AG09319 (cell line): ENCODE measurements around the gene SMAD4.

Experiments used
- DNase-seq: peaks from one replicate; pipeline ENCODE4 v3.0.0-alpha.2; 2010; ENCODE audit warnings: low read depth; ENCODE audit errors: extremely low read depth
- TF ChIP-seq, protein P1 (sequence below): IDR thresholded peaks from 2 replicates; pipeline ENCODE4 v1.5.1; 2011; ENCODE audit warnings: low read depth, mild to moderate bottlenecking, inconsistent platforms, low read length, moderate library complexity

SMAD4 gene

GRCh38 chr18:51009072-51009471 is 20.9 kb upstream of the SMAD4 start:
- DNase-seq, result no peak
- TF ChIP-seq, protein P1, sequence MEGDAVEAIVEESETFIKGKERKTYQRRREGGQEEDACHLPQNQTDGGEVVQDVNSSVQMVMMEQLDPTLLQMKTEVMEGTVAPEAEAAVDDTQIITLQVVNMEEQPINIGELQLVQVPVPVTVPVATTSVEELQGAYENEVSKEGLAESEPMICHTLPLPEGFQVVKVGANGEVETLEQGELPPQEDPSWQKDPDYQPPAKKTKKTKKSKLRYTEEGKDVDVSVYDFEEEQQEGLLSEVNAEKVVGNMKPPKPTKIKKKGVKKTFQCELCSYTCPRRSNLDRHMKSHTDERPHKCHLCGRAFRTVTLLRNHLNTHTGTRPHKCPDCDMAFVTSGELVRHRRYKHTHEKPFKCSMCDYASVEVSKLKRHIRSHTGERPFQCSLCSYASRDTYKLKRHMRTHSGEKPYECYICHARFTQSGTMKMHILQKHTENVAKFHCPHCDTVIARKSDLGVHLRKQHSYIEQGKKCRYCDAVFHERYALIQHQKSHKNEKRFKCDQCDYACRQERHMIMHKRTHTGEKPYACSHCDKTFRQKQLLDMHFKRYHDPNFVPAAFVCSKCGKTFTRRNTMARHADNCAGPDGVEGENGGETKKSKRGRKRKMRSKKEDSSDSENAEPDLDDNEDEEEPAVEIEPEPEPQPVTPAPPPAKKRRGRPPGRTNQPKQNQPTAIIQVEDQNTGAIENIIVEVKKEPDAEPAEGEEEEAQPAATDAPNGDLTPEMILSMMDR, result no peak

GRCh38 chr18:51010218-51010617 is 19.8 kb upstream of the SMAD4 start:
- TF ChIP-seq, protein P1, result no peak
- DNase-seq, result no peak

DNA sequence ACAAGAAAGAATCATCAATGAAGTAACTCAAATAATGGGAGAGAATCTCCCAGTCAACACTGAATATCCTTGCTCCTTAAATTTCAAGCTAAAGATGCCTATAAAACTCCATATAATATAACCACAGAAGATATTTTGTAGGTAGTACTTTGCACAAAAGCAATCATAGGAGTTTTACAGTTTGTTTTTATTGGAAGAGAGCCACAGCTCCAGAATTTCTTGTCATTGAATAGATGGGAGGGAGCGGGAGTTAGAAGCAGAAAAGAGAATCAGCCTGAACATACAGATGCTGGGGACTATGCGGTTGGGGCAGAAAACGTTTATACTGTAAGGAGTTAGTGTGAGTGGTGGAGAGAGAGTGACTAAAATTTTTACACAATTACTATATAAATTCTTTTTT is 18.3 kb upstream of the SMAD4 start:
- TF ChIP-seq, protein P1, result no peak
- DNase-seq, result no peak

DNA sequence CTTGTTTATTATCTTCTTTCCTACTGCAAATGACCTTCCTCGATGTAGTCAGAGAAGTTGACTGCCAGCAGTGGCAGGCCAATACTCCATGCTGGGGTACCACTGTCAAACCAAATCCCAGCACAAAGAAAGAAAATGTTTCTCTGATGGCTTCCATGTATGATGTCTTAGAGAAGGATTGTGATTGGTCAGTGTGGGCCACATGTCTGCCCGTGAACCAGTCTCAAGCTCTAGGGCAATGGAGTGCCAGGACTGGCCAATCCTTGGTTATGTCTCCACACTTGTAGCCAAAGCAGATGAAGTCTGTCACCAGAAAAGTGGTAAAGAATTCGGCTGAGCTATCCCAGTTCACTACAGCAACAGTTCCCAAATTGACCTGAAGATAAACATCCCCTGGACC is 17.6 kb upstream of the SMAD4 start:
- DNase-seq, result no peak
- TF ChIP-seq, protein P1, result no peak

- TF ChIP-seq, protein P1, result no peak
- no peak for DNase-seq
Observed at GRCh38 chr18:51013259-51013658, 16.8 kb upstream of the SMAD4 start.

DNA sequence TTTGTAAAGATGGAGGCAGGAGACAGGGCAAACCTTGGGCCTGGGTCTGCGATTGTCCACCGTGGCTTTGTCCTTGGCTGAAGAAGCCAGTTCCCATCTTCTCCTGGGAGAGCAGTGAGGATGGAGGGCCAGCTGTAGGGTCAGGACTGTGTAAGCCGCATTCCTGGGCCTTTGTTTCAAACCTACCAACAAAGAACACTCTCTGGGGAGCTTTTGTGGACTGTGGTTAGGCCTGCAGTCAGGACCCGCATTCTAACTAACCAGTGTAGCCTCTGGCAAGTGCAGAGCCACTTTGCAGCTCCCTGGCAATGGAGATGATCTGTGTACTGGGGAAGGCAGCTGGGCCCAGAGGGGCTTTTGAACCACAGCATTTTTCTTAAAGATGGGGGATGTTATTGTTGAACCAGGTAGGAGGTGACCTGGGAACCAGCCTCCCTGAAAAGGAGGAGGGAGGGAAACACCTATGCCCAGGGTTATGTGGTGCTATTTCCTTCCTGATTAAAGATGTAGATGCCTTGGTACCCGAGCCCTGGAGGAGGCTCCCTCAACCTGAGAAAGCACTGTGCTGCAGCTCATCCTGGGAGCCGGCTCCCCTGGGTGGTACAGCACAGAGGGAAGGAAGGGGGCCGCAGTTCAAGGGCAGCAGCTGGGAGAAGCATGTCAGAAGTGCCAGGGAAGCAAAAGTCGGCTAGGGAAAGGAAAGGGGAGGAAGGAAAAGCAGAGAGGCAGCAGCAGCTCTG is 12.7 kb upstream of the SMAD4 start:
- TF ChIP-seq, protein P1, result no peak
- DNase-seq, result no peak

- TF ChIP-seq, protein P1, result no peak
- DNase-seq, result no peak
Observed at GRCh38 chr18:51020536-51020935, 9.5 kb upstream of the SMAD4 start.
